GM12878 (cell line): ENCODE results near the gene MBNL1. TPM values are rescaled to one million over a fixed set of nuclear protein-coding genes. Genes with fewer than 3 reads are reported as not detected.

ENCODE experiments used
- BMI1 ChIP-seq: fragments of 450-650 bp; IDR thresholded peaks from 2 replicates; pipeline ENCODE4 v1.6.1; 2016; ENCODE audit warnings: mild to moderate bottlenecking, moderate library complexity, borderline replicate concordance
- CEBPZ ChIP-seq: fragments of 150-350 bp; IDR thresholded peaks from 2 replicates; pipeline ENCODE4 v1.6.1; 2016; ENCODE audit warnings: low read depth, low read length
- CREM ChIP-seq: IDR thresholded peaks from 2 replicates; pipeline ENCODE4 v1.6.1; 2014; ENCODE audit warnings: antibody characterized with exemption, low read depth
- CTCF ChIP-seq, 3 experiments: IDR thresholded peaks in 2 of 3; conservative IDR thresholded peaks in 1 of 3; 2 replicates each; pipeline ENCODE4 v1.5.1; 2011; ENCODE audit warnings: low read depth in 3 of 3, low read length in 3 of 3, mild to moderate bottlenecking in 3 of 3, control low read depth in 2 of 3, moderate library complexity in 2 of 3, inconsistent platforms in 1 of 3, mixed read lengths in 1 of 3; ENCODE audit not compliant: control insufficient read depth in 2 of 3, insufficient read depth in 1 of 3; ENCODE audit errors: extremely low read depth in 1 of 3
- CUX1 ChIP-seq: IDR thresholded peaks from 2 replicates; pipeline ENCODE4 v1.6.1; 2012; ENCODE audit warnings: improper control_type of control experiment, low read depth, low read length; ENCODE audit not compliant: insufficient replicate concordance
- EZH2 ChIP-seq: IDR thresholded peaks from 2 replicates; pipeline ENCODE4 v1.6.1; 2012; ENCODE audit warnings: low read depth, mild to moderate bottlenecking, control low read depth, inconsistent platforms, low read length, borderline replicate concordance; ENCODE audit not compliant: control insufficient read depth
- GABPA ChIP-seq: IDR thresholded peaks from 2 replicates; pipeline ENCODE4 v1.6.1; 2014; ENCODE audit warnings: antibody characterized with exemption, low read depth, mild to moderate bottlenecking, inconsistent platforms
- IKZF1 ChIP-seq: fragments of 450-650 bp; conservative IDR thresholded peaks from 2 replicates; pipeline ENCODE4 v1.6.1; 2017; ENCODE audit warnings: antibody characterized with exemption, mild to moderate bottlenecking
- JUNB ChIP-seq: IDR thresholded peaks from 2 replicates; pipeline ENCODE4 v1.6.1; 2016; ENCODE audit warnings: antibody characterized with exemption, mild to moderate bottlenecking
- KAT2A ChIP-seq: conservative IDR thresholded peaks from 2 replicates; pipeline ENCODE4 v1.6.1; 2011; ENCODE audit warnings: low read depth, low read length; ENCODE audit not compliant: control insufficient read depth
- MTA2 ChIP-seq: fragments of 450-650 bp; IDR thresholded peaks from 2 replicates; pipeline ENCODE4 v1.6.1; 2016; ENCODE audit warnings: low read depth, mild to moderate bottlenecking, moderate library complexity
- NFYB ChIP-seq: IDR thresholded peaks from 2 replicates; pipeline ENCODE4 v1.6.1; 2011; ENCODE audit warnings: low read depth, mild to moderate bottlenecking, low read length, improper control_type of control experiment, moderate library complexity; ENCODE audit not compliant: insufficient read depth
- NR2F1 ChIP-seq: fragments of 450-650 bp; conservative IDR thresholded peaks from 2 replicates; pipeline ENCODE4 v1.6.1; 2017; ENCODE audit warnings: mild to moderate bottlenecking
- PKNOX1 ChIP-seq: fragments of 450-650 bp; IDR thresholded peaks from 2 replicates; pipeline ENCODE4 v1.6.1; 2016; ENCODE audit warnings: mild to moderate bottlenecking
- RUNX3 ChIP-seq: IDR thresholded peaks from 2 replicates; pipeline ENCODE4 v1.6.1; 2012; ENCODE audit warnings: low read length, inconsistent platforms
- TARDBP ChIP-seq: IDR thresholded peaks from 2 replicates; pipeline ENCODE4 v1.6.1; 2016; ENCODE audit warnings: borderline replicate concordance
- TBL1XR1 ChIP-seq: IDR thresholded peaks from 2 replicates; pipeline ENCODE4 v1.6.1; 2012; ENCODE audit warnings: low read depth, low read length, improper control_type of control experiment
- TCF12 ChIP-seq: IDR thresholded peaks from 2 replicates; pipeline ENCODE4 v1.6.1; 2011; ENCODE audit warnings: low read depth, mild to moderate bottlenecking, low read length
- TCF3 ChIP-seq: IDR thresholded peaks from 2 replicates; pipeline ENCODE4 v1.6.1; 2012; ENCODE audit warnings: low read depth, mild to moderate bottlenecking, low read length, borderline replicate concordance; ENCODE audit not compliant: insufficient read depth
- TCF7 ChIP-seq: IDR thresholded peaks from 2 replicates; pipeline ENCODE4 v1.6.1; 2014; ENCODE audit warnings: antibody characterized with exemption, borderline replicate concordance
- ZNF217 ChIP-seq: fragments of 450-650 bp; IDR thresholded peaks from 2 replicates; pipeline ENCODE4 v1.6.1; 2017; ENCODE audit warnings: antibody characterized with exemption, mild to moderate bottlenecking
- polyA plus RNA-seq, 11 experiments: library from polyadenylated mRNA; depleted of rRNA in 4 of 11; unstranded in 6 of 11; stranded (reverse) in 5 of 11; fragments of >200 nt; fragmentation: Nextera tagmentation in 4 of 11; fragmentation: Illumina TruSeq in 1 of 11; extraction: Ambion mirVana in 4 of 11; extraction: Trizol in 1 of 11; gene quantifications; 1 replicate in 1 of 11; 2 replicates in 10 of 11; pipeline versions ENCODE4 v1.2.1 to v1.2.3, GENCODE V29; 2011 to 2016; ENCODE audit warnings: inconsistent platforms in 2 of 11, missing spikeins in 2 of 11, low read depth in 1 of 11
- total RNA-seq, 4 experiments: library from RNA; depleted of rRNA in 3 of 4; stranded (reverse); fragments of >200 nt in 3 of 4; fragmentation: Illumina TruSeq in 1 of 4; extraction: Trizol in 1 of 4; gene quantifications; 2 replicates each; pipeline versions ENCODE4 v1.2.1 to v1.2.3, GENCODE V29; 2013 to 2021

The MBNL1 gene
- total and polyA plus RNA-seq, 10 of the 15 experiments (the other 5 are each of a cell fraction or from before 2014, with no cell fraction given), result 59.6 to 337 (median 143) TPM

- TF ChIP-seq TARDBP, result no peak
- no peak for TF ChIP-seq CEBPZ
- TF ChIP-seq KAT2A, result no peak
- TF ChIP-seq NR2F1, result no peak
- TF ChIP-seq JUNB, result peak; percentile 94
- TF ChIP-seq BMI1, result peak; percentile 30; the same call in 1 of the 2 replicates
- peak; percentile 56 for TF ChIP-seq TCF7
- peak; percentile 48; the same call in 1 of the 2 replicates for TF ChIP-seq GABPA
- no peak for TF ChIP-seq NFYB
- no peak for TF ChIP-seq PKNOX1
- peak; percentile 88 for TF ChIP-seq MTA2
- no peak for TF ChIP-seq ZNF217
- peak; percentile 98 for TF ChIP-seq RUNX3
- TF ChIP-seq TCF3, result 0 out of 2 replicates have a peak, but pooled peaks have one; percentile 36
- TF ChIP-seq CREM, result peak; percentile 94
- TF ChIP-seq IKZF1, result peak; percentile 56
- TF ChIP-seq CTCF (IDR thresholded peaks at IDR 0.05 in 2 of 3, conservative IDR thresholded peaks at IDR 0.05 in 1 of 3; ENCODE audit: control insufficient read depth in 2 of 3, extremely low read depth in 1 of 3, insufficient read depth in 1 of 3, low read depth in 3 of 3, low read length in 3 of 3), result no peak
- TF ChIP-seq TBL1XR1, result no peak
- no peak for TF ChIP-seq TCF12
- no peak for TF ChIP-seq EZH2
- TF ChIP-seq CUX1, result no peak
Measured at GRCh38 chr3:152356870-152357276, 88.1 kb downstream of the MBNL1 start (continued).
